ENCODE results near the gene ZNF225. TPM values are rescaled to one million over a fixed set of nuclear protein-coding genes. Genes with fewer than 3 reads are reported as not detected.

ZNF225 gene
- total and polyA plus RNA-seq, 9 of the 15 experiments (the other 6 are each of a cell fraction or from before 2014, with no cell fraction given): 1.4 to 4.2 (median 2.2) TPM

DNA sequence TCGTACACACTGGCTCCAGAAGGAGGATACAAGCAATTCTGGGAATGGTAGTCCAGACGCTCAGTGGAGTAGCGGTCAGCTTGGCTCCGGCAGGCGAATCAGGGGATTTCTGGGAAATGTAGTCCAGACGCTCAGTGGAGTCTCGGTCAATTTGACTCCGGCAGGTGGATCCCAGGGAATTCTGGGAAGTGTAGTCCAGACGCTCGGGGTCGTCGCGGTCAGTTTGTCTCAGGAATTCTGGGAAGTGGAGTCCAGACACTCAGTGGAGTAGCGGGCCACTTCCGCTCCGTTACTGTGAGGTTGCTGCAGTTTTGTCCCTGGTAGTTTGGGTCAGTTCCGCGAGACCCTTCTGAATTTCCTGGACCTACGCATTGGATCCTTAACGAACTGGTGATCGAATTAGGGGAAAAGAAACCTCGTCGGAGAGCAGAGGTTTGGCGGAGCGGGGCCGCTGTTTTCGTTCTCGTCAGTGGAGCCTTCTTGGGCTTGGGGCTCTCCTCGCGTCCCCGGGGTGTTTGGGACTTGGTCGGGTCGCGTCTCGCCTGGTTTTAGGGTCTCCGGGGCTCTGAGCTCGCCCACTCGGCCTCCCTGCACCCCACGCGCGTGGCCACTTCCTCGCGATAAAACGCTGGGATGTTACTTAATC is at the start of gene ZNF225 (continued):
- TF ChIP-seq, protein P1, sequence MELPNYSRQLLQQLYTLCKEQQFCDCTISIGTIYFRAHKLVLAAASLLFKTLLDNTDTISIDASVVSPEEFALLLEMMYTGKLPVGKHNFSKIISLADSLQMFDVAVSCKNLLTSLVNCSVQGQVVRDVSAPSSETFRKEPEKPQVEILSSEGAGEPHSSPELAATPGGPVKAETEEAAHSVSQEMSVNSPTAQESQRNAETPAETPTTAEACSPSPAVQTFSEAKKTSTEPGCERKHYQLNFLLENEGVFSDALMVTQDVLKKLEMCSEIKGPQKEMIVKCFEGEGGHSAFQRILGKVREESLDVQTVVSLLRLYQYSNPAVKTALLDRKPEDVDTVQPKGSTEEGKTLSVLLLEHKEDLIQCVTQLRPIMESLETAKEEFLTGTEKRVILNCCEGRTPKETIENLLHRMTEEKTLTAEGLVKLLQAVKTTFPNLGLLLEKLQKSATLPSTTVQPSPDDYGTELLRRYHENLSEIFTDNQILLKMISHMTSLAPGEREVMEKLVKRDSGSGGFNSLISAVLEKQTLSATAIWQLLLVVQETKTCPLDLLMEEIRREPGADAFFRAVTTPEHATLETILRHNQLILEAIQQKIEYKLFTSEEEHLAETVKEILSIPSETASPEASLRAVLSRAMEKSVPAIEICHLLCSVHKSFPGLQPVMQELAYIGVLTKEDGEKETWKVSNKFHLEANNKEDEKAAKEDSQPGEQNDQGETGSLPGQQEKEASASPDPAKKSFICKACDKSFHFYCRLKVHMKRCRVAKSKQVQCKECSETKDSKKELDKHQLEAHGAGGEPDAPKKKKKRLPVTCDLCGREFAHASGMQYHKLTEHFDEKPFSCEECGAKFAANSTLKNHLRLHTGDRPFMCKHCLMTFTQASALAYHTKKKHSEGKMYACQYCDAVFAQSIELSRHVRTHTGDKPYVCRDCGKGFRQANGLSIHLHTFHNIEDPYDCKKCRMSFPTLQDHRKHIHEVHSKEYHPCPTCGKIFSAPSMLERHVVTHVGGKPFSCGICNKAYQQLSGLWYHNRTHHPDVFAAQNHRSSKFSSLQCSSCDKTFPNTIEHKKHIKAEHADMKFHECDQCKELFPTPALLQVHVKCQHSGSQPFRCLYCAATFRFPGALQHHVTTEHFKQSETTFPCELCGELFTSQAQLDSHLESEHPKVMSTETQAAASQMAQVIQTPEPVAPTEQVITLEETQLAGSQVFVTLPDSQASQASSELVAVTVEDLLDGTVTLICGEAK (IDR thresholded peaks at IDR 0.05): peak; percentile 92
- TF ChIP-seq, protein P1 (CRISPR knock-in tag; IDR thresholded peaks at IDR 0.05): no peak
- TF ChIP-seq, protein P2, sequence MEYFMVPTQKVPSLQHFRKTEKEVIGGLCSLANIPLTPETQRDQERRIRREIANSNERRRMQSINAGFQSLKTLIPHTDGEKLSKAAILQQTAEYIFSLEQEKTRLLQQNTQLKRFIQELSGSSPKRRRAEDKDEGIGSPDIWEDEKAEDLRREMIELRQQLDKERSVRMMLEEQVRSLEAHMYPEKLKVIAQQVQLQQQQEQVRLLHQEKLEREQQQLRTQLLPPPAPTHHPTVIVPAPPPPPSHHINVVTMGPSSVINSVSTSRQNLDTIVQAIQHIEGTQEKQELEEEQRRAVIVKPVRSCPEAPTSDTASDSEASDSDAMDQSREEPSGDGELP (CRISPR knock-in tag; IDR thresholded peaks at IDR 0.05; ENCODE audit: borderline replicate concordance): peak; percentile 77
- TF ChIP-seq ZNF239 (CRISPR knock-in tag; IDR thresholded peaks at IDR 0.05) (no peak), ASH1L (IDR thresholded peaks at IDR 0.05; ENCODE audit: borderline replicate concordance, low read depth, partially characterized antibody) (peak; percentile 71), ZNF76 (CRISPR knock-in tag; IDR thresholded peaks at IDR 0.05; ENCODE audit: borderline replicate concordance) (no peak), NR2C1 (IDR thresholded peaks at IDR 0.05) (peak; percentile 96), NR2C1 (tag; IDR thresholded peaks at IDR 0.05) (peak; percentile 99), NR2C2 (CRISPR knock-in tag; IDR thresholded peaks at IDR 0.05) (peak; percentile 95), NR2C2 (tag; IDR thresholded peaks at IDR 0.05) (peak; percentile 99), ZNF584 (CRISPR knock-in tag; IDR thresholded peaks at IDR 0.05; ENCODE audit: low read depth) (peak; percentile 81)
- TF ChIP-seq, protein P3, sequence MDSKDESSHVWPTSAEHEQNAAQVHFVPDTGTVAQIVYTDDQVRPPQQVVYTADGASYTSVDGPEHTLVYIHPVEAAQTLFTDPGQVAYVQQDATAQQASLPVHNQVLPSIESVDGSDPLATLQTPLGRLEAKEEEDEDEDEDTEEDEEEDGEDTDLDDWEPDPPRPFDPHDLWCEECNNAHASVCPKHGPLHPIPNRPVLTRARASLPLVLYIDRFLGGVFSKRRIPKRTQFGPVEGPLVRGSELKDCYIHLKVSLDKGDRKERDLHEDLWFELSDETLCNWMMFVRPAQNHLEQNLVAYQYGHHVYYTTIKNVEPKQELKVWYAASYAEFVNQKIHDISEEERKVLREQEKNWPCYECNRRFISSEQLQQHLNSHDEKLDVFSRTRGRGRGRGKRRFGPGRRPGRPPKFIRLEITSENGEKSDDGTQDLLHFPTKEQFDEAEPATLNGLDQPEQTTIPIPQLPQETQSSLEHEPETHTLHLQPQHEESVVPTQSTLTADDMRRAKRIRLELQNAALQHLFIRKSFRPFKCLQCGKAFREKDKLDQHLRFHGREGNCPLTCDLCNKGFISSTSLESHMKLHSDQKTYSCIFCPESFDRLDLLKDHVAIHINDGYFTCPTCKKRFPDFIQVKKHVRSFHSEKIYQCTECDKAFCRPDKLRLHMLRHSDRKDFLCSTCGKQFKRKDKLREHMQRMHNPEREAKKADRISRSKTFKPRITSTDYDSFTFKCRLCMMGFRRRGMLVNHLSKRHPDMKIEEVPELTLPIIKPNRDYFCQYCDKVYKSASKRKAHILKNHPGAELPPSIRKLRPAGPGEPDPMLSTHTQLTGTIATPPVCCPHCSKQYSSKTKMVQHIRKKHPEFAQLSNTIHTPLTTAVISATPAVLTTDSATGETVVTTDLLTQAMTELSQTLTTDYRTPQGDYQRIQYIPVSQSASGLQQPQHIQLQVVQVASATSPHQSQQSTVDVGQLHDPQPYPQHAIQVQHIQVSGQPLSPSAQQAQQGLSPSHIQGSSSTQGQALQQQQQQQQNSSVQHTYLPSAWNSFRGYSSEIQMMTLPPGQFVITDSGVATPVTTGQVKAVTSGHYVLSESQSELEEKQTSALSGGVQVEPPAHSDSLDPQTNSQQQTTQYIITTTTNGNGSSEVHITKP (IDR thresholded peaks at IDR 0.05; ENCODE audit: partially characterized antibody): peak; percentile 63

Measured in K562 (cell line).